Brain pericyte (primary cell): Measurements from ENCODE around the gene GDF7.

ENCODE experiments used
- DNase-seq: peaks from one replicate; pipeline ENCODE4 v3.0.0-alpha.2; 2012; ENCODE audit warnings: low read depth, low spot score

The GDF7 gene

GRCh38 chr2:20673686-20674308 is 6.9 kb downstream of the GDF7 start:
- DNase-seq, result no peak

GRCh38 chr2:20674309-20674965 is 7.5 kb downstream of the GDF7 start:
- DNase-seq, result no peak

GRCh38 chr2:20674974-20675679 is 8.2 kb downstream of the GDF7 start:
- peak; percentile 29 for DNase-seq

DNA sequence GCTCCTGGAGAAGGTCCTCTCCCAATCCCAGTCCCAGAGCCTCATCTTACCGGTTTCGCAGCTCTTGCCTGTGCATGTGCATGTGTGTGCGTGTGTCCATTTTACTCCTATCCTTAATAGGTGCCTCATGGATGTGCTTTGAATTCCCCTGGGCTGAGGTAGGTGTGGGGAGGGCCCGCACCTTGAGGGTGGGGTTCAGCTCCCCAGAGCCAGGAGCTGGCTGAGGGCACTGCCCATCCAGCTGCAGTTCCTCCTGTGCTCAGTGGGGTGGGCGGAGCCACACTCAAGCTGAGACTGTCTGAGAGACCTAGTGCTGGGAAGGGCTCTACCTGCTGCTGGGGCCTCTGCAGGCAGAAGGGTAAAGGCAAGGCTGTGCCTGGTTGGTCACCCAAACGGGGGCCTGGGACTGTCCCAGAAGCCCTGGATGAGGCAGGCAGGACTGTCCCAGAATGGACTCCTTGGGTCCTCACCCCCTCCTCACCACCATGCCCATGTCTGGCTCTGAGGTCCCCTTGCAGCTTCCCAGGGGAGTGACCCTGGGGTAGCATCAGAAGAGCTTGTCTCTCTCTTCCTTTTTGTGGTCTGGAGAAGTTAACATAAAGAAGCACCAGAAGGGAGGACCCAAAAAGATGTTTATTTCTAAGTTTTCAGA is 8.9 kb downstream of the GDF7 start:
- no peak for DNase-seq

GRCh38 chr2:20676353-20677215 is 9.6 kb downstream of the GDF7 start:
- no peak for DNase-seq

- DNase-seq, result no peak
Measured at GRCh38 chr2:20677301-20678085, 10.5 kb downstream of the GDF7 start.

GRCh38 chr2:20678086-20678395 is 11.1 kb downstream of the GDF7 start:
- DNase-seq, result no peak

DNA sequence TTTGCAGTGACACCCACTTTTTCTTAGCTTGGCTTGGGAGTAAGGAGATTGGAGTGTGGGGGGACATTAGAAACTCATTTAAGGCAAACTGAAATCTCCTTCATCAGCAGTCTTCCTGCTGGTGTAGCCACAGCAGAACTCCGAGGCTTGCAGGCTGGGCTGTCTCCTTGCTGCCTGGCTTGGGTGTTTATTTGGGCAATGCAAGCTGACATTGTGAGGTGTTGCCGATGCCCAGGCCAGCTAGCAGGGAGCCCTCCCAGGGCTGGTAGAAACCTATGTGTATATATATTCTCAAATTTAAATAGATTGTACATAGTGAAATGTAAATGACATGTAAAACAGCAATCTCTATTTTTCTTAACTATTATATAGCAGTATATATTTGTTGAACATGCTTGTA is 11.8 kb downstream of the GDF7 start:
- no peak for DNase-seq

- no peak for DNase-seq
Measured at GRCh38 chr2:20680744-20681375, 13.9 kb downstream of the GDF7 start.

DNA sequence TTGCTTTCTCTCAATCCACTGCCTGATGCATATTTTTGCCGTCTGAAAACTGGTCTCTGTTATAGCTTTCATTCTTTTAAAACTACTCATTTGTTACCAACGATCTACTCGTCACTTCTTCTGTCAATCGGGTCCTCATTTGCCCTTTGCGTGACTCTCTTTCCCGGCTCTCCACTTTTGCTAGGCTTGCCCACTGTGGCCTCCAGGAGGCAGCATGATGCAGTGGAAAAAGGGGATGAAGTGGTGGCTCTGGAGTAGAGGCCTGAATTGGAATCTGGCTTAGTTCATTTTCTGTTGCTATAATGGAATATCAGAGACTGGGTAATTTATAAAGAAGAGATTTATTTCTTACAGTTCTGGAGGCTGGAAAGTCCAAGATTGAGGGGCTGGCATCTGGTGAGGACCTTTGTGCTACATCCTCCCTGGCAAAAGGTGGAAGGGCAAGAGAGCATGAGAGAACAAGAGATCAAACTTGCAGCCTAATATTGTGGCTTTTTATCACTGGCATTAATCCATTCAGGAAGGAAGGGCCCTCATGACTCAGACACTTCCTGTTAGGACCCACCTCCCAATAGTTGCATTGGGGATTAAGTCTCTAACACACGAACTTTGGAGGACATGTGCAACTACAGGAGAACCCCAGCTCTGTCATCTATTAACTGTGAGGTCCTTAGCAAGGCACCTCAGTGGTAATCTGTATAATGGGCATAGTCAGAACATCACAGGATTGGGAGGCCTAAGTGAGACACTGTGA is 15.4 kb downstream of the GDF7 start:
- DNase-seq, result no peak

DNA sequence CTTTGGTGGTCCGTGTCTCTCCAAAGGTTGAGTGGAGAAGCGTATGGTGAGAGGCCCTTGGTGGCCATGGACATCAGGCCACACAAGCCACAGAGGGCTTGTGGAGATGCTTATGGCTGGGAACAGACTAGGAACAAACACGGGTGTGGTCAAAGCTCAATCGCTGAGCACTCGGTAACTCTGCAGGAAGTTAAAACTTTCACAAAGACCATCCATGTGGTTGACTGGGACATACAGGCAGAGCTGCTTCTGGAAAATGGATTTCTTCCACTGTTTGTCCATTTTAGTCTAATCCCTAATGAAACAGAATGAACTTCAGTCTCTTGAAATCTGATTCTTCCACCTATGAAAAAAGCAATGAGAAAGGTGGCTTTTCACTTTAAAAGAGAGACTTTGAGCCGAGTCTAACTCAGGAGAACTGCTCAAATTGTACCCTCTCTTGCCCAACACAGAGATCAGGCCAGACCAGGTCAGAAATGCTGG is 17.7 kb downstream of the GDF7 start:
- DNase-seq, result no peak

DNA sequence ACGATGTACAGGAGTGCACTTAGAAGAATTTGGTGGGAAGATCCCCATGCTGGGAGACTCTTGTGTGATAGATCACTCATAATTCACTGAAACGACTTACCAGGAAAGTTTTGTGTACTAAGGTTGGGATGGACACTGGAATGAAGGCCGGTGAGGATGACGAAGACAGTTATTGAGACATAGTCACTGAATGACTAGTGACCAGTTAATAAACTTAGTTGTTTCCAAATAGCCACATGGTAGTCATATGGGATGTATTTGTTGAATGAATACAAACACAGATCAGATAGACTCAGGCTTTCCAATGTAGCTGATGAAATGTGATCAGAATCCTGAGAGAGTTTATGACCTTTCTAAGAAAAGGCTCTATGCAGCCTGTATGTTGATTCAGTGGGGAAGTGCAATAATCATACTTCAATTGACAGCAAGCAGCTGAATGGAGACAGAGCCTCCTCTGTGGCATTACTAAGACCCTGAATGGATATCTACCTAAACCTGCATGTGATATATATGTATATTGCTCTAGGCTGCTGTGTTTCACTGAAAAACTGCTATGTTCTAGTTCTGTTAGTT is 20.4 kb downstream of the GDF7 start:
- no peak for DNase-seq

- no peak for DNase-seq
Measured at GRCh38 chr2:20689428-20690264, 22.7 kb downstream of the GDF7 start.

- DNase-seq, result no peak
Measured at GRCh38 chr2:20691076-20691734, 24.3 kb downstream of the GDF7 start.

DNA sequence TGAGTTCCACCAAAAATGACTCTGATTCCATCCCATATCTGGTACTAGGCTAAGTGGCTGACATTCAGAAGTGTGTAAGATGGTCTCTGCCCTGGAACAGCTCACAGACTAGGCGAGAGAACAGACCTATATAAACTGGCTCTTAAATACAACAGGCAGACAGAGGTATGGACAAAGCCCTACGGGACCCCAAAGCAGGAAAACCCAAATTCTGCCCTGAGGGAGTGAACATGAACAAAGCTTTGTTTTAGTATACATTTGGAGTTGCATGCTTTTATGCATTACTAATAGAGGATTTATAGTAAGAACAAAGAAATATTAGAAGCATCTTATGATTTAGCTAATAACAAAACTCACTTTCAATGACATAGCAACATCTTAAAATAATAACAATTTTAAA is 25.1 kb downstream of the GDF7 start:
- no peak for DNase-seq

GRCh38 chr2:20693317-20693716 is 26.4 kb downstream of the GDF7 start:
- no peak for DNase-seq

GRCh38 chr2:20696366-20696765 is 29.4 kb downstream of the GDF7 start:
- no peak for DNase-seq
